OCI-M2 (cell line): Measurements from ENCODE around the gene SCP2.
"Not testable (repeated sequence)": the region's sequence is repeated elsewhere in the genome, so short reads cannot be mapped to it uniquely, and the experiment has no call there.

Experiments
- DNase-seq: peaks from one replicate; lab custom pipeline; 2025; ENCODE audit not compliant: unreplicated experiment; lab: John Stamatoyannopoulos, UW

Gene SCP2

GRCh38 chr1:52967666-52968065 lies 40.6 kb downstream of the SCP2 start:
- DNase-seq = no peak

GRCh38 chr1:52969234-52969633 lies 42.2 kb downstream of the SCP2 start:
- DNase-seq = not testable (repeated sequence)

GRCh38 chr1:52970149-52970548 lies 43.1 kb downstream of the SCP2 start:
- DNase-seq = no peak

GRCh38 chr1:52973841-52974240 lies 46.8 kb downstream of the SCP2 start:
- DNase-seq = no peak

- DNase-seq = no peak
Measured at GRCh38 chr1:52976183-52977035, 49.3 kb downstream of the SCP2 start.

- no peak for DNase-seq
Measured at GRCh38 chr1:52978045-52978444, 51.0 kb downstream of the SCP2 start.

- DNase-seq = not testable (repeated sequence)
Measured at GRCh38 chr1:52992733-52993132, 65.7 kb downstream of the SCP2 start.

- DNase-seq = no peak
Measured at GRCh38 chr1:52994656-52995055, 67.6 kb downstream of the SCP2 start.

- DNase-seq = no peak
Measured at GRCh38 chr1:52996653-52997052, 69.6 kb downstream of the SCP2 start.

- no peak for DNase-seq
Measured at GRCh38 chr1:53001128-53001527, 74.1 kb downstream of the SCP2 start.

- not testable (repeated sequence) for DNase-seq
Measured at GRCh38 chr1:53006612-53007011, 79.5 kb downstream of the SCP2 start.

GRCh38 chr1:53010247-53010646 lies 83.2 kb downstream of the SCP2 start:
- not testable (repeated sequence) for DNase-seq

GRCh38 chr1:53011175-53011574 lies 84.1 kb downstream of the SCP2 start:
- DNase-seq = no peak

GRCh38 chr1:53014791-53015507 lies 87.9 kb downstream of the SCP2 start:
- DNase-seq = peak; percentile 37

GRCh38 chr1:53015508-53015860 lies 88.4 kb downstream of the SCP2 start:
- DNase-seq = no peak

GRCh38 chr1:53016705-53017104 lies 89.6 kb downstream of the SCP2 start:
- no peak for DNase-seq

- DNase-seq = no peak
Measured at GRCh38 chr1:53020588-53020987, 93.5 kb downstream of the SCP2 start.

GRCh38 chr1:53022179-53022578 lies 95.1 kb downstream of the SCP2 start:
- no peak for DNase-seq

- no peak for DNase-seq
Measured at GRCh38 chr1:53023546-53023945, 96.5 kb downstream of the SCP2 start.

- no peak for DNase-seq
Measured at GRCh38 chr1:53024117-53024516, 97.0 kb downstream of the SCP2 start.

GRCh38 chr1:53025034-53025768 lies 98.1 kb downstream of the SCP2 start:
- no peak for DNase-seq

- DNase-seq = no peak
Measured at GRCh38 chr1:53025769-53026112, 98.7 kb downstream of the SCP2 start.
